Endodermal cell (in vitro differentiated cells): ENCODE measurements around the gene SLC1A1. TPM values are rescaled to one million over a fixed set of nuclear protein-coding genes. Genes with fewer than 3 reads are reported as not detected.

ENCODE experiments used
- DNase-seq: peaks from one replicate; pipeline ENCODE4 v3.0.0-alpha.2; 2017
- H3K27ac ChIP-seq: 2 replicates; pipeline ENCODE4 v1.5.1; 2013; ENCODE audit warnings: mild to moderate bottlenecking, low read depth, low read length, moderate library complexity
- H3K27me3 ChIP-seq: 2 replicates; pipeline ENCODE4 v1.6.1; 2013; ENCODE audit warnings: mild to moderate bottlenecking, low read length, moderate library complexity; ENCODE audit not compliant: insufficient read depth, control insufficient read depth, poor library complexity, severe bottlenecking
- H3K36me3 ChIP-seq: 2 replicates; pipeline ENCODE4 v1.7.0; 2013; ENCODE audit warnings: mild to moderate bottlenecking, low read length, moderate library complexity; ENCODE audit not compliant: control insufficient read depth, insufficient read depth
- H3K4me1 ChIP-seq: one replicate; pipeline ENCODE4 v1.7.0; 2013; ENCODE audit warnings: low read length; ENCODE audit not compliant: control insufficient read depth, insufficient read depth
- H3K4me3 ChIP-seq: 2 replicates; pipeline ENCODE4 v1.5.1; 2013; ENCODE audit warnings: mild to moderate bottlenecking, low read length, moderate library complexity
- H3K9ac ChIP-seq: 2 replicates; pipeline ENCODE4 v1.6.1; 2013; ENCODE audit warnings: mild to moderate bottlenecking, low read length, moderate library complexity; ENCODE audit not compliant: poor library complexity, severe bottlenecking; ENCODE audit errors: extremely low read depth
- H3K9me3 ChIP-seq: 2 replicates; pipeline ENCODE4 v1.6.1; 2013; ENCODE audit warnings: mild to moderate bottlenecking, low read length, moderate library complexity; ENCODE audit not compliant: control insufficient read depth
- H3K27ac Mint-ChIP-seq: 2 replicates; pipeline ENCODE4 v1.8.0; 2020; ENCODE audit warnings: mixed read lengths
- H3K27me3 Mint-ChIP-seq: 2 replicates; pipeline ENCODE4 v1.8.0; 2021; ENCODE audit warnings: mild to moderate bottlenecking, mixed read lengths; ENCODE audit not compliant: insufficient read depth
- H3K36me3 Mint-ChIP-seq: 2 replicates; pipeline ENCODE4 v1.8.0; 2020; ENCODE audit warnings: low read depth, mixed read lengths
- H3K4me1 Mint-ChIP-seq: 2 replicates; pipeline ENCODE4 v1.8.0; 2020; ENCODE audit warnings: mixed read lengths
- H3K4me3 Mint-ChIP-seq: 2 replicates; pipeline ENCODE4 v1.8.0; 2020; ENCODE audit warnings: mild to moderate bottlenecking, moderate library complexity, mixed read lengths
- H3K9me3 Mint-ChIP-seq: 2 replicates; pipeline ENCODE4 v1.8.0; 2020; ENCODE audit warnings: mild to moderate bottlenecking, mixed read lengths
- CTCF ChIP-seq: fragments of 200-600 bp; sonication (generic); conservative IDR thresholded peaks from 2 replicates; pipeline ENCODE4 v1.5.0; 2021; ENCODE audit warnings: antibody characterized with exemption, mild to moderate bottlenecking
- WGBS, 2 experiments: methylation state at CpG; one replicate each; pipeline versions ENCODE4 v1.1.5 to v1.1.7; 2013; ENCODE audit warnings: missing lambda C conversion rate in 2 of 2, mixed read lengths in 1 of 2; ENCODE audit not compliant: insufficient coverage in 1 of 2, insufficient read length in 1 of 2; 5-methylcytosine and 5-hydroxymethylcytosine counted together
- total RNA-seq, 2 donors: library from RNA; stranded (reverse); fragmentation: NEBNext Ultra II Directional in 1 of 2; extraction: Animal tissue kit (Norgen Biotek cat#: 25700) in 1 of 2; gene quantifications; 2 replicates in 1 of 2; 3 replicates in 1 of 2; pipeline ENCODE4 v1.2.1, GENCODE V29; 2021

The SLC1A1 gene
- total RNA-seq, 2 donors from 2014 or later: 5.5 to 11.3 TPM

GRCh38 chr9:4574657-4575243 is 84.5 kb downstream of the SLC1A1 start:
- H3K4me3 Mint-ChIP-seq: no peak overlapping the region
- H3K27me3 Mint-ChIP-seq: no peaks in the 10 kb centered on the region
- no peak for DNase-seq
- Histone ChIP-seq H3K9ac (no peak overlapping the region), H3K27me3 (no peaks in the 10 kb centered on the region), H3K4me1 (no peaks in the 10 kb centered on the region), H3K9me3 (no peaks in the 10 kb centered on the region), H3K36me3 (peaks cover 82% of the 10 kb centered on the region), H3K27ac (no peak overlapping the region), H3K4me3 (no peak overlapping the region)
- peaks cover 3% of the 10 kb centered on the region for H3K4me1 Mint-ChIP-seq
- H3K27ac Mint-ChIP-seq: no peak overlapping the region
- 92 to 95% methylated on average over 5 to 7 of the region's 7 CpGs for WGBS, 2 experiments
- no peaks in the 10 kb centered on the region for H3K9me3 Mint-ChIP-seq
- no peak for TF ChIP-seq CTCF
- peaks cover 21% of the 10 kb centered on the region for H3K36me3 Mint-ChIP-seq

GRCh38 chr9:4575997-4576396 is 85.7 kb downstream of the SLC1A1 start:
- DNase-seq: no peak
- Histone ChIP-seq H3K9ac (no peak overlapping the region), H3K36me3 (peaks cover 83% of the 10 kb centered on the region), H3K4me3 (no peak overlapping the region), H3K4me1 (no peaks in the 10 kb centered on the region), H3K9me3 (no peaks in the 10 kb centered on the region), H3K27ac (no peak overlapping the region), H3K27me3 (no peaks in the 10 kb centered on the region)
- no peak for TF ChIP-seq CTCF
- peaks cover 21% of the 10 kb centered on the region for H3K36me3 Mint-ChIP-seq
- no peaks in the 10 kb centered on the region for H3K27me3 Mint-ChIP-seq
- WGBS, 2 experiments: 94 to 95% methylated on average over 7 to 8 of the region's 8 CpGs
- no peak overlapping the region for H3K4me3 Mint-ChIP-seq
- no peak overlapping the region for H3K27ac Mint-ChIP-seq
- H3K4me1 Mint-ChIP-seq: peaks cover 3% of the 10 kb centered on the region
- no peaks in the 10 kb centered on the region for H3K9me3 Mint-ChIP-seq

- H3K4me1 Mint-ChIP-seq: peaks cover 3% of the 10 kb centered on the region
- 97 to 98% methylated on average over 8 of the region's 8 CpGs for WGBS, 2 experiments
- DNase-seq: no peak
These were observed 86.2 kb downstream of the SLC1A1 start for GRCh38 chr9:4576448-4576847.

More at GRCh38 chr9:4576448-4576847, 86.2 kb downstream of the SLC1A1 start:
- Histone ChIP-seq H3K36me3 (peaks cover 88% of the 10 kb centered on the region), H3K27me3 (no peaks in the 10 kb centered on the region), H3K9me3 (no peaks in the 10 kb centered on the region), H3K9ac (no peak overlapping the region), H3K27ac (no peak overlapping the region), H3K4me1 (no peaks in the 10 kb centered on the region), H3K4me3 (no peak overlapping the region)
- peaks cover 21% of the 10 kb centered on the region for H3K36me3 Mint-ChIP-seq
- no peak for TF ChIP-seq CTCF
- no peaks in the 10 kb centered on the region for H3K27me3 Mint-ChIP-seq
- H3K27ac Mint-ChIP-seq: no peak overlapping the region
- no peak overlapping the region for H3K4me3 Mint-ChIP-seq
- H3K9me3 Mint-ChIP-seq: no peaks in the 10 kb centered on the region
